IMR-90 (cell line): ENCODE data around the gene ZNF644. TPM values are rescaled to one million over a fixed set of nuclear protein-coding genes. Genes with fewer than 3 reads are reported as not detected.

Source experiments
- ATAC-seq: fragments of 200-7000 bp; cut with Tn5 transposase; 2 replicates; pipeline ENCODE4 v1.9.1; 2020; ENCODE audit warnings: low read depth, mild to moderate bottlenecking, moderate library complexity
- BruUV-seq: library from RNA; stranded (reverse); fragments of 400-500 nt; replicated peaks from 2 replicates; lab custom pipeline; 2021; lab: Mats Ljungman, UMichigan
- CTCF ChIA-PET: fragments of 300-600 bp; formaldehyde crosslinking; extraction: SDS; loops from one replicate; lab custom pipeline; 2021; ENCODE audit warnings: antibody characterized with exemption; lab: Yijun Ruan, JAX
- POLR2A ChIA-PET: fragments of 300-600 bp; sonication (Branson Sonifier 250); formaldehyde crosslinking; loops from one replicate; lab custom pipeline; 2022; ENCODE audit warnings: antibody characterized with exemption; ENCODE audit not compliant: unreplicated experiment; lab: Charles Lee
- DNase-seq: peaks from one replicate; pipeline ENCODE4 v3.0.0; 2013
- H2AFZ ChIP-seq: replicated peaks from 2 replicates; pipeline ENCODE3; 2013; ENCODE audit warnings: low read length, mild to moderate bottlenecking; ENCODE audit not compliant: poor library complexity
- H2AK5ac ChIP-seq: 2 replicates; pipeline ENCODE4 v1.6.1; 2013; ENCODE audit warnings: low read depth, low read length, inconsistent platforms
- H2AK9ac ChIP-seq: replicated peaks from 2 replicates; pipeline ENCODE3; 2013; ENCODE audit warnings: mild to moderate bottlenecking, low read depth, low read length, moderate library complexity; ENCODE audit not compliant: poor library complexity
- H2BK120ac ChIP-seq: 2 replicates; pipeline ENCODE4 v1.6.1; 2013; ENCODE audit warnings: low read depth, low read length, inconsistent platforms
- H2BK15ac ChIP-seq: 3 replicates; pipeline ENCODE4 v1.6.1; 2013; ENCODE audit warnings: low read depth, low read length, inconsistent platforms
- H2BK20ac ChIP-seq: 2 replicates; pipeline ENCODE4 v1.6.1; 2013; ENCODE audit warnings: low read depth, mild to moderate bottlenecking, inconsistent platforms, low read length, moderate library complexity
- H2BK5ac ChIP-seq: 2 replicates; pipeline ENCODE4 v1.6.1; 2013; ENCODE audit warnings: mild to moderate bottlenecking, low read depth, low read length, inconsistent platforms; ENCODE audit not compliant: poor library complexity, severe bottlenecking
- H3K14ac ChIP-seq: replicated peaks from 2 replicates; pipeline ENCODE4 v1.6.1; 2013; ENCODE audit warnings: low read depth, low read length, inconsistent platforms
- H3K18ac ChIP-seq: 2 replicates; pipeline ENCODE4 v1.6.1; 2013; ENCODE audit warnings: low read depth, low read length, control low read depth
- H3K23ac ChIP-seq: 2 replicates; pipeline ENCODE4 v1.6.1; 2013; ENCODE audit warnings: low read depth, low read length, inconsistent platforms
- H3K27ac ChIP-seq: 2 replicates; pipeline ENCODE4 v1.5.1; 2013; ENCODE audit warnings: mild to moderate bottlenecking, control low read depth, low read length; ENCODE audit not compliant: insufficient read depth
- H3K27me3 ChIP-seq: 2 replicates; pipeline ENCODE4 v1.6.1; 2013; ENCODE audit warnings: low read length; ENCODE audit not compliant: control insufficient read depth, insufficient read depth
- H3K36me3 ChIP-seq: 2 replicates; pipeline ENCODE4 v1.6.1; 2013; ENCODE audit warnings: low read length, mixed read lengths; ENCODE audit not compliant: control insufficient read depth, insufficient read depth
- H3K4ac ChIP-seq: 2 replicates; pipeline ENCODE4 v1.6.1; 2013; ENCODE audit warnings: low read depth, low read length, inconsistent platforms
- H3K4me1 ChIP-seq: 2 replicates; pipeline ENCODE4 v1.6.1; 2013; ENCODE audit warnings: low read length, mixed read lengths; ENCODE audit not compliant: control insufficient read depth, insufficient read depth
- H3K4me2 ChIP-seq: 2 replicates; pipeline ENCODE4 v1.6.1; 2013; ENCODE audit warnings: low read depth, mild to moderate bottlenecking, control low read depth, low read length, moderate library complexity
- H3K4me3 ChIP-seq: 2 replicates; pipeline ENCODE4 v1.5.1; 2013; ENCODE audit warnings: low read depth, mild to moderate bottlenecking, control low read depth, low read length, moderate library complexity; ENCODE audit not compliant: insufficient read depth
- H3K56ac ChIP-seq: 2 replicates; pipeline ENCODE4 v1.6.1; 2013; ENCODE audit warnings: low read length, inconsistent platforms; ENCODE audit not compliant: insufficient read depth; ENCODE audit errors: extremely low read depth
- H3K79me1 ChIP-seq, 2 experiments: 2 replicates each; pipeline ENCODE4 v1.6.1; 2013; ENCODE audit warnings: low read length in 2 of 2, inconsistent platforms in 1 of 2, low read depth in 1 of 2
- H3K9ac ChIP-seq: 2 replicates; pipeline ENCODE4 v1.6.1; 2013; ENCODE audit warnings: low read depth, low read length, control low read depth
- H3K9me1 ChIP-seq: 2 replicates; pipeline ENCODE4 v1.6.1; 2013; ENCODE audit warnings: low read length, inconsistent platforms; ENCODE audit not compliant: insufficient read depth
- H3K9me3 ChIP-seq: 2 replicates; pipeline ENCODE4 v1.6.1; 2013; ENCODE audit warnings: low read length; ENCODE audit not compliant: control insufficient read depth, insufficient read depth
- H4K20me1 ChIP-seq: 2 replicates; pipeline ENCODE4 v1.6.1; 2013; ENCODE audit warnings: low read length, inconsistent platforms; ENCODE audit not compliant: insufficient read depth
- H4K5ac ChIP-seq: 2 replicates; pipeline ENCODE4 v1.6.1; 2013; ENCODE audit warnings: mild to moderate bottlenecking, low read depth, low read length, control low read depth
- H4K8ac ChIP-seq, 2 experiments: 2 replicates each; pipeline ENCODE4 v1.6.1; 2013; ENCODE audit warnings: low read depth in 2 of 2, low read length in 2 of 2, control low read depth in 1 of 2, inconsistent platforms in 1 of 2
- H4K91ac ChIP-seq: 2 replicates; pipeline ENCODE4 v1.6.1; 2013; ENCODE audit warnings: low read depth, low read length, inconsistent platforms; ENCODE audit not compliant: insufficient read depth
- CEBPB ChIP-seq: IDR thresholded peaks from 2 replicates; pipeline ENCODE4 v1.6.1; 2012; ENCODE audit warnings: low read depth, low read length, improper control_type of control experiment
- CHD1 ChIP-seq: IDR thresholded peaks from 2 replicates; pipeline ENCODE4 v1.6.1; 2012; ENCODE audit warnings: low read depth, low read length, improper control_type of control experiment
- FOS ChIP-seq: fragments of 150-350 bp; IDR thresholded peaks from 2 replicates; pipeline ENCODE4 v1.6.1; 2016; ENCODE audit warnings: low read depth, low read length
- MAFK ChIP-seq: IDR thresholded peaks from 2 replicates; pipeline ENCODE4 v1.6.1; 2012; ENCODE audit warnings: low read depth, low read length, improper control_type of control experiment
- NFE2L2 ChIP-seq: fragments of 150-350 bp; IDR thresholded peaks from 2 replicates; pipeline ENCODE4 v1.6.1; 2016; ENCODE audit warnings: low read depth, mild to moderate bottlenecking, low read length
- RAD21 ChIP-seq: IDR thresholded peaks from 2 replicates; pipeline ENCODE4 v1.6.1; 2012; ENCODE audit warnings: low read length, improper control_type of control experiment
- WGBS, 2 experiments: methylation state at CpG; one replicate each; pipeline versions ENCODE4 v1.1.5 to v1.1.7; 2013; ENCODE audit warnings: missing lambda C conversion rate in 2 of 2; ENCODE audit not compliant: insufficient read length in 1 of 2; ENCODE audit errors: extremely low coverage in 2 of 2; 5-methylcytosine and 5-hydroxymethylcytosine counted together
- dilution Hi-C: fragments of 300-500 bp; cut with HindIII; formaldehyde crosslinking; loops from one replicate; pipeline ENCODE4 v1.14.3; 2018; ENCODE audit warnings: low sequenced_read_pairs; ENCODE audit not compliant: unreplicated experiment
- in situ Hi-C: fragments of 300-500 bp; cut with MboI; formaldehyde crosslinking; loops from 3 replicates; pipeline ENCODE4 v1.14.3; 2019; ENCODE audit warnings: low sequenced_read_pairs, inconsistent platforms, mixed read lengths
- intact Hi-C: fragments of 100-400 bp; cut with micrococcal nuclease; formaldehyde crosslinking; loops from 2 replicates; pipeline ENCODE4 v1.10.0; 2022
- polyA plus RNA-seq, 3 experiments: library from polyadenylated mRNA; depleted of rRNA; stranded (reverse); fragments of >200 nt; gene quantifications; 2 replicates each; pipeline ENCODE4 v1.2.3, GENCODE V29; 2012; ENCODE audit warnings: low replicate concordance in 1 of 3
- total RNA-seq: library from RNA; depleted of rRNA; stranded (reverse); fragments of >200 nt; gene quantifications from 2 replicates; pipeline ENCODE4 v1.2.3, GENCODE V29; 2012

The ZNF644 gene
- total and polyA plus RNA-seq, 2 of the 4 experiments (the other 2 are of a cell fraction) = 9.0 to 45.3 TPM

DNA sequence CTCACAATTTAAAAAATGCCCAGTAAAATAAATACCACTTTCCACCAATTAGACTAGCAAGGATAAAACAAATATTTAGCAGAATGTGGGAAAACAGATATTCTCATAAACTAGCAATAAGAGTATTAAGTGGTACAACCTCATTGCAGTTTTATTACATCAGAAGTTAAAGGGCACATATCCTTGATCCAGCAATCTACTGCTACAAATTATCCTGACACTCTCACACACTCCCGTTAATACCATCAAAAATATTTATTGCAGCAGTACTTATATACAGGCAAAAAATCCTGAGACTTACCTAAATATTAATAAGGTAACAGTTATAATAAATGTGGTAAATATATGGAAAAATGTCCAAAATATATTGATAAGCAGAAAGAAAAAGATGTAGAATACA lies 44.3 kb downstream of the ZNF644 start:
- no peak overlapping the region for H2BK5ac ChIP-seq
- in situ Hi-C loops = no loop called here
- no peak overlapping the region for H4K91ac ChIP-seq
- H4K20me1 ChIP-seq = peaks cover 16% of the 10 kb centered on the region; the same call in 1 of the 2 replicates
- no peak overlapping the region for H4K5ac ChIP-seq
- no TSS peak for BruUV-seq
- H3K4me2 ChIP-seq = no peak overlapping the region
- H3K4me1 ChIP-seq = 0 out of 2 replicates have a peak, but pooled peaks cover 2% of the 10 kb centered on the region
- dilution Hi-C loops = no loop called here
- no peak overlapping the region for H3K4me3 ChIP-seq
- H3K27ac ChIP-seq = no peak overlapping the region
- intact Hi-C loops = no loop called here
- no peak overlapping the region for H2BK20ac ChIP-seq
- H2BK15ac ChIP-seq = no peak overlapping the region
- ATAC-seq (no peak), DNase-seq (no peak)
- H4K8ac ChIP-seq = no peak overlapping the region
- H3K18ac ChIP-seq = no peak overlapping the region
- H3K9me3 ChIP-seq = no peaks in the 10 kb centered on the region
- no peak overlapping the region for H3K4ac ChIP-seq
- H2BK120ac ChIP-seq = no peak overlapping the region
- H3K9ac ChIP-seq = no peak overlapping the region
- no CpG with 5 or more reads among the region's 1 CpG for WGBS, 2 experiments
- H3K9me1 ChIP-seq = no peaks in the 10 kb centered on the region; the same call in 1 of the 2 replicates
- H2AK9ac ChIP-seq = no peak overlapping the region
- H3K14ac ChIP-seq = no peak overlapping the region
- no peak overlapping the region for H3K56ac ChIP-seq
- H2AK5ac ChIP-seq = no peak overlapping the region
- TF ChIP-seq FOS = no peak
- TF ChIP-seq NFE2L2 = no peak
- TF ChIP-seq CEBPB = no peak
- TF ChIP-seq MAFK = no peak
- no peak for TF ChIP-seq RAD21
- no peak for TF ChIP-seq CHD1
- no peaks in the 10 kb centered on the region for H3K27me3 ChIP-seq
- peaks cover 4% of the 10 kb centered on the region for H3K36me3 ChIP-seq
- CTCF ChIA-PET = no interaction called here
- no peak overlapping the region for H2AFZ ChIP-seq
- H3K79me1 ChIP-seq = peaks cover 15 to 32% of the 10 kb centered on the region in 2 experiments
- POLR2A ChIA-PET = no interaction called here
- no peak overlapping the region for H3K23ac ChIP-seq
